ENCODE data around the gene ACER2. TPM values are rescaled to one million over a fixed set of nuclear protein-coding genes. Genes with fewer than 3 reads are reported as not detected.

The ACER2 gene
- total RNA-seq, 1 donor from 2014 or later: 7.4 TPM

DNA sequence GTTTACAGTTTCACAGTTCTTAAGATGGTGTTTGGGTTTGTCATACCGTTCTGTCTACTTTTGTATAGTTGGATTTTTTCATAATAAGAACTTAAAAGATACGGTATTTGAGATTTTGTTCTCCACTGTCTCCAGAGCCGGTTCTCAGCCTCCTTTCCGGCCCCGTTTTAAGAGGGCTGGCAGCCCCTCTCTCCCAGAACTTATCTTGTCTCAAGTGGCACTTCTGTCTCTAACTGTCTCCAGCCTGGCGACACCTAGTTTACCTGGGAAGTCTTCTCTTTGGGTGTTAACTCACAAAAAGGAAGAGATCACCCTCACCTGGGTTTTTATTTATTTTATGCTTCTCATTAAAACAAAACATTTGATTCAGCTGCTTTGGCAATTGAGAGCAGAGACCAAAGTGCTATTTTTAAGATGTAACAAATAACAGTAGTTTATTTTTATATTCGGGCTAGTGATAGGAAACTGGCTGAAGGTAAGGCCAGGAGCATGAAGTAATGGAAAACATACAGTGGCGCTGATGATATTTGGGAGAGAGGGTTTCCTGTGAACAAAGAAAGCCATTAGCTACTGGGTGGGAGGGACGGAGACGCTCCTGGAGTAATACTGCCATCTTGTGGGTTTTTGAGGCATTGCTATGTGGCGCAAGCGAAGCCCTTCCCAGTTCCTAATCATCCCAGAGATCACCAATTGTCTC, 48.3 kb downstream of the ACER2 start:
- no peaks in the 10 kb centered on the region for H3K36me3 ChIP-seq (ENCODE audit: insufficient read depth, low read length)
- H4K20me1 ChIP-seq (ENCODE audit: insufficient read depth, low read length): no peaks in the 10 kb centered on the region
- peak overlapping the region; percentile 40 for H3K9ac ChIP-seq (ENCODE audit: low read length)
- peak overlapping the region; percentile 54 for H2AFZ ChIP-seq (ENCODE audit: low read depth, low read length)
- no peaks in the 10 kb centered on the region for H3K9me3 ChIP-seq (ENCODE audit: insufficient read depth, low read depth, low read length)
- TF ChIP-seq EZH2 (IDR thresholded peaks at IDR 0.05; ENCODE audit: insufficient read depth, low read length): no peak
- TF ChIP-seq, protein P1, sequence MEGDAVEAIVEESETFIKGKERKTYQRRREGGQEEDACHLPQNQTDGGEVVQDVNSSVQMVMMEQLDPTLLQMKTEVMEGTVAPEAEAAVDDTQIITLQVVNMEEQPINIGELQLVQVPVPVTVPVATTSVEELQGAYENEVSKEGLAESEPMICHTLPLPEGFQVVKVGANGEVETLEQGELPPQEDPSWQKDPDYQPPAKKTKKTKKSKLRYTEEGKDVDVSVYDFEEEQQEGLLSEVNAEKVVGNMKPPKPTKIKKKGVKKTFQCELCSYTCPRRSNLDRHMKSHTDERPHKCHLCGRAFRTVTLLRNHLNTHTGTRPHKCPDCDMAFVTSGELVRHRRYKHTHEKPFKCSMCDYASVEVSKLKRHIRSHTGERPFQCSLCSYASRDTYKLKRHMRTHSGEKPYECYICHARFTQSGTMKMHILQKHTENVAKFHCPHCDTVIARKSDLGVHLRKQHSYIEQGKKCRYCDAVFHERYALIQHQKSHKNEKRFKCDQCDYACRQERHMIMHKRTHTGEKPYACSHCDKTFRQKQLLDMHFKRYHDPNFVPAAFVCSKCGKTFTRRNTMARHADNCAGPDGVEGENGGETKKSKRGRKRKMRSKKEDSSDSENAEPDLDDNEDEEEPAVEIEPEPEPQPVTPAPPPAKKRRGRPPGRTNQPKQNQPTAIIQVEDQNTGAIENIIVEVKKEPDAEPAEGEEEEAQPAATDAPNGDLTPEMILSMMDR (IDR thresholded peaks at IDR 0.05; ENCODE audit: insufficient read depth, low read depth, low read length): peak; percentile 96
- no peaks in the 10 kb centered on the region for H3K79me2 ChIP-seq (ENCODE audit: insufficient read depth, low read length)
- H3K4me3 ChIP-seq (ENCODE audit: insufficient read depth, low read depth, low read length): peak overlapping the region; percentile 18
- no peaks in the 10 kb centered on the region for H3K4me1 Mint-ChIP-seq (ENCODE audit: low read depth, unreplicated experiment)
- H3K4me3 Mint-ChIP-seq (ENCODE audit: unreplicated experiment): peak overlapping the region; percentile 7
- peak; percentile 94 for FAIRE-seq
- H3K4me2 ChIP-seq (ENCODE audit: low read length): peak overlapping the region; percentile 73
- no peaks in the 10 kb centered on the region for H3K9me3 Mint-ChIP-seq (ENCODE audit: unreplicated experiment)
- H3K36me3 Mint-ChIP-seq (ENCODE audit: low read depth, unreplicated experiment): no peaks in the 10 kb centered on the region
- no peaks in the 10 kb centered on the region for H3K4me1 ChIP-seq (ENCODE audit: insufficient read depth, low read length)
- H3K27ac ChIP-seq (ENCODE audit: low read depth, low read length): no peak overlapping the region
- DNase-seq (ENCODE audit: low read depth): peak; percentile 62
- H3K27me3 ChIP-seq (ENCODE audit: insufficient read depth, low read length): no peaks in the 10 kb centered on the region
- no peaks in the 10 kb centered on the region for H3K27me3 Mint-ChIP-seq (ENCODE audit: low read depth, unreplicated experiment)
- peak overlapping the region; percentile 55 for H3K27ac Mint-ChIP-seq (ENCODE audit: unreplicated experiment)

- FAIRE-seq: no peak
- H3K27ac ChIP-seq (ENCODE audit: low read depth, low read length): no peak overlapping the region
- H3K9ac ChIP-seq (ENCODE audit: low read length): peak overlapping the region; percentile 40
- no peaks in the 10 kb centered on the region for H3K4me1 ChIP-seq (ENCODE audit: insufficient read depth, low read length)
- no peaks in the 10 kb centered on the region for H3K9me3 Mint-ChIP-seq (ENCODE audit: unreplicated experiment)
- H3K4me3 Mint-ChIP-seq (ENCODE audit: unreplicated experiment): peak overlapping the region; percentile 7
- H3K27me3 ChIP-seq (ENCODE audit: insufficient read depth, low read length): no peaks in the 10 kb centered on the region
- H3K36me3 Mint-ChIP-seq (ENCODE audit: low read depth, unreplicated experiment): no peaks in the 10 kb centered on the region
- TF ChIP-seq, protein P1 (IDR thresholded peaks at IDR 0.05; ENCODE audit: insufficient read depth, low read depth, low read length): no peak
- no peak for TF ChIP-seq EZH2 (IDR thresholded peaks at IDR 0.05; ENCODE audit: insufficient read depth, low read length)
- H3K4me1 Mint-ChIP-seq (ENCODE audit: low read depth, unreplicated experiment): no peaks in the 10 kb centered on the region
- H4K20me1 ChIP-seq (ENCODE audit: insufficient read depth, low read length): no peaks in the 10 kb centered on the region
- H3K4me2 ChIP-seq (ENCODE audit: low read length): peak overlapping the region; percentile 73
- no peak overlapping the region for H2AFZ ChIP-seq (ENCODE audit: low read depth, low read length)
- H3K79me2 ChIP-seq (ENCODE audit: insufficient read depth, low read length): no peaks in the 10 kb centered on the region
- H3K4me3 ChIP-seq (ENCODE audit: insufficient read depth, low read depth, low read length): peak overlapping the region; percentile 18
- DNase-seq (ENCODE audit: low read depth): no peak
- no peaks in the 10 kb centered on the region for H3K9me3 ChIP-seq (ENCODE audit: insufficient read depth, low read depth, low read length)
- no peaks in the 10 kb centered on the region for H3K36me3 ChIP-seq (ENCODE audit: insufficient read depth, low read length)
- H3K27me3 Mint-ChIP-seq (ENCODE audit: low read depth, unreplicated experiment): no peaks in the 10 kb centered on the region
- H3K27ac Mint-ChIP-seq (ENCODE audit: unreplicated experiment): no peak overlapping the region
These were observed 48.8 kb downstream of the ACER2 start for GRCh38 chr9:19457693-19458009.

DNA sequence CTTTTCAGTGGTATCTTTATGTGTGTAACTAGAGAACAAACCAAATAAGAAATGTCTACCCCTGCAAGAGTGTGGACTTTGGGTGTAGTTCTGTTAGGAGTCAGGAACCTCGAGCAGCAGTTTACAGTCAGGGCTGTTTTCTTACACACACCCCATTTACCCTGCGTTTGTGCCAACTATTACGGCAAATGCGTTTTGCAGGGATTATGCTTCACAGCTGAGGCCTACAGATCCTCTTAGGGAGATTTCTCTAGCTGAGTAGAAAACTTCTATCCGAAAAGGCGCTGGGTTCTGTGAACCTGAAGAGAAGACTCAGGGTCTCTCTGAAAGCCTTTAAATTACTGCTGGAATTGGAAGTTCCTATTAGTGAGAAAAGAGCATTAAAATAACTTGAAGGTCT, 51.4 kb downstream of the ACER2 start:
- Histone ChIP-seq H3K4me2 (ENCODE audit: low read length) (no peak overlapping the region), H3K79me2 (ENCODE audit: insufficient read depth, low read length) (no peaks in the 10 kb centered on the region), H3K4me3 (ENCODE audit: insufficient read depth, low read depth, low read length) (no peak overlapping the region), H3K27ac (ENCODE audit: low read depth, low read length) (no peak overlapping the region), H3K4me1 (ENCODE audit: insufficient read depth, low read length) (peaks cover 3% of the 10 kb centered on the region), H2AFZ (ENCODE audit: low read depth, low read length) (no peak overlapping the region), H3K27me3 (ENCODE audit: insufficient read depth, low read length) (no peaks in the 10 kb centered on the region), H3K9ac (ENCODE audit: low read length) (no peak overlapping the region), H3K36me3 (ENCODE audit: insufficient read depth, low read length) (no peaks in the 10 kb centered on the region), H4K20me1 (ENCODE audit: insufficient read depth, low read length) (no peaks in the 10 kb centered on the region), H3K9me3 (ENCODE audit: insufficient read depth, low read depth, low read length) (no peaks in the 10 kb centered on the region)
- DNase-seq (ENCODE audit: low read depth) (no peak), FAIRE-seq (no peak)
- H3K9me3 Mint-ChIP-seq (ENCODE audit: unreplicated experiment): no peaks in the 10 kb centered on the region
- no peaks in the 10 kb centered on the region for H3K36me3 Mint-ChIP-seq (ENCODE audit: low read depth, unreplicated experiment)
- H3K27ac Mint-ChIP-seq (ENCODE audit: unreplicated experiment): no peak overlapping the region
- H3K4me3 Mint-ChIP-seq (ENCODE audit: unreplicated experiment): no peak overlapping the region
- H3K27me3 Mint-ChIP-seq (ENCODE audit: low read depth, unreplicated experiment): peaks cover 5% of the 10 kb centered on the region
- no peaks in the 10 kb centered on the region for H3K4me1 Mint-ChIP-seq (ENCODE audit: low read depth, unreplicated experiment)
- no peak for TF ChIP-seq EZH2 (IDR thresholded peaks at IDR 0.05; ENCODE audit: insufficient read depth, low read length)
- TF ChIP-seq, protein P1 (IDR thresholded peaks at IDR 0.05; ENCODE audit: insufficient read depth, low read depth, low read length): no peak

Data from astrocyte (in vitro differentiated cells and primary cell).